HG03521 (cell line): Measurements from ENCODE around the gene AGAP1.
"Not testable (repeated sequence)": the region's sequence is repeated elsewhere in the genome, so short reads cannot be mapped to it uniquely, and the experiment has no call there.

Experiments
- ATAC-seq: cut with Tn5 transposase; IDR thresholded peaks from one replicate; pipeline ENCODE4 v1.9.1; 2021; ENCODE audit warnings: mild to moderate bottlenecking, moderate library complexity; ENCODE audit not compliant: unreplicated experiment

AGAP1 gene

GRCh38 chr2:236073246-236073645 lies 579.4 kb downstream of the AGAP1 start:
- ATAC-seq: no peak

- no peak for ATAC-seq
Measured at GRCh38 chr2:236073867-236074655, 580.2 kb downstream of the AGAP1 start.

GRCh38 chr2:236075802-236076201 lies 582.0 kb downstream of the AGAP1 start:
- no peak for ATAC-seq

- no peak for ATAC-seq
Measured at GRCh38 chr2:236078297-236079255, 584.7 kb downstream of the AGAP1 start.

- no peak for ATAC-seq
Measured at GRCh38 chr2:236080412-236080811, 586.6 kb downstream of the AGAP1 start.

- no peak for ATAC-seq
Measured at GRCh38 chr2:236081171-236081570, 587.3 kb downstream of the AGAP1 start.

GRCh38 chr2:236082061-236082460 lies 588.2 kb downstream of the AGAP1 start:
- no peak for ATAC-seq

- no peak for ATAC-seq
Measured at GRCh38 chr2:236083934-236084333, 590.1 kb downstream of the AGAP1 start.

- ATAC-seq: no peak
Measured at GRCh38 chr2:236085211-236085610, 591.4 kb downstream of the AGAP1 start.

- no peak for ATAC-seq
Measured at GRCh38 chr2:236085647-236086046, 591.8 kb downstream of the AGAP1 start.

GRCh38 chr2:236086403-236086970 lies 592.6 kb downstream of the AGAP1 start:
- ATAC-seq: no peak

- ATAC-seq: no peak
Measured at GRCh38 chr2:236086971-236087465, 593.2 kb downstream of the AGAP1 start.

- ATAC-seq: no peak
Measured at GRCh38 chr2:236088368-236089057, 594.7 kb downstream of the AGAP1 start.

GRCh38 chr2:236089271-236090026 lies 595.6 kb downstream of the AGAP1 start:
- ATAC-seq: no peak

- no peak for ATAC-seq
Measured at GRCh38 chr2:236090027-236090382, 596.2 kb downstream of the AGAP1 start.

GRCh38 chr2:236090826-236091225 lies 597.0 kb downstream of the AGAP1 start:
- ATAC-seq: not testable (repeated sequence)

- no peak for ATAC-seq
Measured at GRCh38 chr2:236092714-236093113, 598.9 kb downstream of the AGAP1 start.

- ATAC-seq: no peak
Measured at GRCh38 chr2:236093134-236093533, 599.3 kb downstream of the AGAP1 start.

- no peak for ATAC-seq
Measured at GRCh38 chr2:236095504-236095903, 601.7 kb downstream of the AGAP1 start.

- no peak for ATAC-seq
Measured at GRCh38 chr2:236101311-236101950, 607.6 kb downstream of the AGAP1 start.
